Neuronal stem cell (in vitro differentiated cells): Measurements from ENCODE around the gene PROSER3.

ENCODE experiments used
- DNase-seq: peaks from one replicate; pipeline ENCODE4 v3.0.0-alpha.2; 2013; ENCODE audit warnings: low spot score
- H2AFZ ChIP-seq: one replicate; pipeline ENCODE4 v1.6.1; 2013; ENCODE audit warnings: mild to moderate bottlenecking, low read length, inconsistent platforms
- H2AK5ac ChIP-seq: 2 replicates; pipeline ENCODE4 v1.6.1; 2013; ENCODE audit warnings: low read depth, mild to moderate bottlenecking, inconsistent platforms, low read length, moderate library complexity, mixed read lengths
- H2BK120ac ChIP-seq: 2 replicates; pipeline ENCODE4 v1.6.1; 2013; ENCODE audit warnings: low read depth, mild to moderate bottlenecking, inconsistent platforms, low read length, moderate library complexity, mixed read lengths
- H2BK12ac ChIP-seq: one replicate; pipeline ENCODE4 v1.6.1; 2013; ENCODE audit warnings: low read length, inconsistent platforms
- H2BK15ac ChIP-seq: 2 replicates; pipeline ENCODE4 v1.6.1; 2013; ENCODE audit warnings: mild to moderate bottlenecking, low read length, inconsistent platforms, mixed read lengths
- H2BK5ac ChIP-seq: one replicate; pipeline ENCODE4 v1.6.1; 2013; ENCODE audit warnings: inconsistent platforms, mild to moderate bottlenecking, low read length, moderate library complexity
- H3K14ac ChIP-seq: one replicate; pipeline ENCODE4 v1.6.1; 2013; ENCODE audit warnings: low read length, inconsistent platforms
- H3K18ac ChIP-seq: 2 replicates; pipeline ENCODE4 v1.6.1; 2013; ENCODE audit warnings: low read length, inconsistent platforms
- H3K23ac ChIP-seq: 2 replicates; pipeline ENCODE4 v1.6.1; 2013; ENCODE audit warnings: low read depth, mild to moderate bottlenecking, mixed read lengths, low read length, inconsistent platforms; ENCODE audit not compliant: poor library complexity
- H3K27ac ChIP-seq: replicated peaks from 3 replicates; pipeline ENCODE4 v1.5.1; 2013; ENCODE audit warnings: low read length, inconsistent platforms
- H3K27me3 ChIP-seq, 3 experiments: 2 replicates each; pipeline ENCODE4 v1.6.1; 2013; ENCODE audit warnings: low read length in 3 of 3, mild to moderate bottlenecking in 2 of 3, inconsistent platforms in 1 of 3, low read depth in 1 of 3, mixed read lengths in 1 of 3, moderate library complexity in 1 of 3; ENCODE audit not compliant: control insufficient read depth in 3 of 3, insufficient read depth in 3 of 3
- H3K36me3 ChIP-seq, 2 donors: replicated peaks in 1 of 2; 2 replicates each; pipeline ENCODE4 v1.6.1; 2013; ENCODE audit warnings: low read length in 2 of 2; ENCODE audit not compliant: control insufficient read depth in 2 of 2, insufficient read depth in 2 of 2
- H3K4ac ChIP-seq: 2 replicates; pipeline ENCODE4 v1.6.1; 2013; ENCODE audit warnings: inconsistent platforms, mild to moderate bottlenecking, low read length, moderate library complexity
- H3K4me1 ChIP-seq, 2 donors: 1 replicate in 1 of 2; 2 replicates in 1 of 2; pipeline ENCODE4 v1.6.1; 2013; ENCODE audit warnings: low read length in 2 of 2, low read depth in 1 of 2; ENCODE audit not compliant: control insufficient read depth in 2 of 2, insufficient read depth in 1 of 2
- H3K4me2 ChIP-seq: one replicate; pipeline ENCODE4 v1.6.1; 2013; ENCODE audit warnings: mild to moderate bottlenecking, low read length, inconsistent platforms; ENCODE audit not compliant: insufficient read depth, poor library complexity, severe bottlenecking
- H3K4me3 ChIP-seq, 2 donors: 2 replicates each; pipeline ENCODE4 v1.5.1; 2013; ENCODE audit warnings: low read length in 2 of 2, mild to moderate bottlenecking in 2 of 2, inconsistent platforms in 1 of 2, moderate library complexity in 1 of 2
- H3K79me1 ChIP-seq: one replicate; pipeline ENCODE4 v1.6.1; 2013; ENCODE audit warnings: low read depth, mild to moderate bottlenecking, inconsistent platforms, low read length, moderate library complexity
- H3K9ac ChIP-seq: one replicate; pipeline ENCODE4 v1.6.1; 2013; ENCODE audit warnings: mild to moderate bottlenecking, low read depth, low read length, inconsistent platforms; ENCODE audit not compliant: poor library complexity
- H3K9me3 ChIP-seq, 2 donors: replicated peaks in 1 of 2; 2 replicates each; pipeline versions ENCODE3 to v1.6.1; 2013; ENCODE audit warnings: low read length in 2 of 2, mild to moderate bottlenecking in 2 of 2, inconsistent platforms in 1 of 2, low read depth in 1 of 2, mixed read lengths in 1 of 2, moderate library complexity in 1 of 2; ENCODE audit not compliant: control insufficient read depth in 2 of 2, insufficient read depth in 1 of 2
- H4K8ac ChIP-seq: one replicate; pipeline ENCODE4 v1.6.1; 2013; ENCODE audit warnings: low read depth, mild to moderate bottlenecking, inconsistent platforms, low read length, moderate library complexity
- H4K91ac ChIP-seq: one replicate; pipeline ENCODE4 v1.6.1; 2013; ENCODE audit warnings: low read length, low read depth, mild to moderate bottlenecking, inconsistent platforms; ENCODE audit not compliant: poor library complexity
- WGBS, 2 donors: extraction: QIAGEN DNeasy Blood & Tissue Kit; methylation state at CpG; one replicate each; pipeline ENCODE4 v1.1.7; 2013; ENCODE audit warnings: missing lambda C conversion rate in 2 of 2, mixed read lengths in 1 of 2; ENCODE audit not compliant: insufficient read length in 2 of 2, insufficient replicate concordance in 1 of 2; ENCODE audit errors: extremely low coverage in 2 of 2; 5-methylcytosine and 5-hydroxymethylcytosine counted together

The PROSER3 gene

DNA sequence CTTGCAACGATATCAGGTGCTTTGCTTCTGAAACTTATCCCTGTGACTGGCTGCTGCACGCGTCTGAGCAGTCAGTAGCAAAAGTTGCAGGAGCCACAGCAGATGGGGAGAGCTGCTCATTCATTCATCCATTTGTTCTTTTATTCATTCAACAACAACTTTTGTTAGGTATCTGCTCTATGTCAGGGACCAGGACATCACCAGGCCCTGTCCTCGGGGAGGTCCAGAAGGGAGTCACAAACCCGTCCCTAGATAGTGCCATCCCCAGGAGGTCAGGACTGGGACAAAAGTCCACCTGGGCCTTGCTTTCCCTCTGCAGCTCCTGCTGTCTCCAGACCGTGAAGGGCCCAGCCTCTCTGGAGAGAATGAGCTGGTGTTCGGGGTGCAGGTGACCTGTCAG lies 20.0 kb downstream of the PROSER3 start:
- no peak overlapping the region for H3K4ac ChIP-seq
- H2BK15ac ChIP-seq = no peak overlapping the region
- H3K4me2 ChIP-seq = no peak overlapping the region
- no peaks in the 10 kb centered on the region for H3K9me3 ChIP-seq
- no peak overlapping the region for H2AK5ac ChIP-seq
- H3K14ac ChIP-seq = no peak overlapping the region
- no peak overlapping the region for H2BK12ac ChIP-seq
- WGBS, 2 donors = no CpG with 5 or more reads among the region's 7 CpGs
- peak overlapping the region; percentile 50 for H3K9ac ChIP-seq
- H3K4me3 ChIP-seq = no peak overlapping the region
- H3K4me1 ChIP-seq = peaks cover 19 to 21% of the 10 kb centered on the region in 2 donors
- DNase-seq = no peak
- H4K8ac ChIP-seq = peak overlapping the region; percentile 45
- H3K79me1 ChIP-seq = peaks cover 2% of the 10 kb centered on the region
- H3K27ac ChIP-seq = no peak overlapping the region
- H3K18ac ChIP-seq = no peak overlapping the region
- no peak overlapping the region for H4K91ac ChIP-seq
- H2BK5ac ChIP-seq = no peak overlapping the region
- peak overlapping the region; percentile 48 for H3K23ac ChIP-seq
- H2AFZ ChIP-seq = no peak overlapping the region
- H2BK120ac ChIP-seq = no peak overlapping the region
- no peaks in the 10 kb centered on the region for H3K27me3 ChIP-seq
- H3K36me3 ChIP-seq = peaks cover 27 to 59% of the 10 kb centered on the region in 2 donors

DNA sequence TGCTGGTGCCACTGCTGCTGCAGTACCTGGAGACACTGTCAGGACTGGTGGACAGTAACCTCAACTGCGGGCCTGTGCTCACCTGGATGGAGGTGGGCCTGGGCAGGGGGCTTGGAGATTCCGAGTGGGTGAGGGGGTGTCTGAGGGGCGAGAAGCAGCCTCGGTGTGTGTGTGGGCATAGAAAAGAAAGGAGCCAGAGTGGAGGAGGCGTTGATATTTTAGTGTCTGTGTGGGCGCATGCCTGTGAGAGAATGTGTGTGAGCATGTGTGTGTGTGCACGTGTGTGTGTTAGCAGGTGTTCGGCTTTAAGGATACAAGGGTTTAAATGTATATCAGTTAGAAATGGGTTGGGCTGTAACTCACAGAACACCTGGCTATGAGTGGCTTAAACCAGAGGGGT lies 21.1 kb downstream of the PROSER3 start:
- H3K4ac ChIP-seq = no peak overlapping the region
- peak overlapping the region in 1 of 2 donors; percentile 12 for H3K4me3 ChIP-seq
- no peak overlapping the region for H3K4me2 ChIP-seq
- H4K91ac ChIP-seq = no peak overlapping the region
- no peak overlapping the region for H3K23ac ChIP-seq
- no peak overlapping the region for H2AFZ ChIP-seq
- no peak overlapping the region for H2AK5ac ChIP-seq
- H2BK5ac ChIP-seq = no peak overlapping the region
- peaks cover 28 to 68% of the 10 kb centered on the region in 2 donors for H3K36me3 ChIP-seq
- H2BK15ac ChIP-seq = no peak overlapping the region
- no peaks in the 10 kb centered on the region for H3K9me3 ChIP-seq
- no peak overlapping the region for H3K9ac ChIP-seq
- H3K14ac ChIP-seq = no peak overlapping the region
- no CpG with 5 or more reads among the region's 8 CpGs for WGBS, 2 donors
- no peak overlapping the region for H3K18ac ChIP-seq
- H2BK12ac ChIP-seq = no peak overlapping the region
- H3K79me1 ChIP-seq = peaks cover 2% of the 10 kb centered on the region
- H2BK120ac ChIP-seq = no peak overlapping the region
- no peak overlapping the region for H4K8ac ChIP-seq
- DNase-seq = no peak
- peaks cover 19 to 25% of the 10 kb centered on the region in 2 donors for H3K4me1 ChIP-seq
- H3K27ac ChIP-seq = no peak overlapping the region
- no peaks in the 10 kb centered on the region for H3K27me3 ChIP-seq

DNA sequence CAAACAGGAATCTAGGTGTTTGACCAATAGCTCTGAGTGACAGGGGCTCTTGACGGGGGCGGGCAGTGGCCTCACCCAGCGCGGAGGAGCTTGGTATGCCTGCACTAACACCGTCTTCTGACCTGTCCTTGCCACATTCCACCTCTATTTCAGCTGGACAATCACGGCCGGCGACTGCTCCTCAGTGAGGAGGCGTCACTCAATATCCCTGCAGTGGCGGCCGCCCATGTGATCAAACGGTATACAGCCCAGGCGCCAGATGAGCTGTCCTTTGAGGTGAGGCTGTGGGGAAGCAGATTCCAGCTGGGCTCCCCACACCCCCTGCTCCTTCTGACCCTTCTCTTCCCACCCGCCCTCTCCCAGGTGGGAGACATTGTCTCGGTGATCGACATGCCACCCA lies 22.1 kb downstream of the PROSER3 start:
- H3K18ac ChIP-seq = no peak overlapping the region
- no peak overlapping the region for H2BK15ac ChIP-seq
- DNase-seq = no peak
- H4K91ac ChIP-seq = no peak overlapping the region
- H3K4me3 ChIP-seq = no peak overlapping the region
- WGBS, 2 donors = no CpG with 5 or more reads among the region's 16 CpGs
- peak overlapping the region; percentile 41 for H2BK12ac ChIP-seq
- peaks cover 28 to 74% of the 10 kb centered on the region in 2 donors for H3K36me3 ChIP-seq
- peaks cover 13 to 27% of the 10 kb centered on the region in 2 donors for H3K4me1 ChIP-seq
- no peaks in the 10 kb centered on the region for H3K9me3 ChIP-seq
- no peak overlapping the region for H3K23ac ChIP-seq
- H3K27ac ChIP-seq = no peak overlapping the region
- H2AFZ ChIP-seq = no peak overlapping the region
- H2AK5ac ChIP-seq = no peak overlapping the region
- H2BK5ac ChIP-seq = no peak overlapping the region
- H3K79me1 ChIP-seq = peaks cover 2% of the 10 kb centered on the region
- H2BK120ac ChIP-seq = no peak overlapping the region
- H3K14ac ChIP-seq = no peak overlapping the region
- H3K9ac ChIP-seq = no peak overlapping the region
- no peak overlapping the region for H3K4me2 ChIP-seq
- H4K8ac ChIP-seq = no peak overlapping the region
- H3K4ac ChIP-seq = no peak overlapping the region
- no peaks in the 10 kb centered on the region for H3K27me3 ChIP-seq

DNA sequence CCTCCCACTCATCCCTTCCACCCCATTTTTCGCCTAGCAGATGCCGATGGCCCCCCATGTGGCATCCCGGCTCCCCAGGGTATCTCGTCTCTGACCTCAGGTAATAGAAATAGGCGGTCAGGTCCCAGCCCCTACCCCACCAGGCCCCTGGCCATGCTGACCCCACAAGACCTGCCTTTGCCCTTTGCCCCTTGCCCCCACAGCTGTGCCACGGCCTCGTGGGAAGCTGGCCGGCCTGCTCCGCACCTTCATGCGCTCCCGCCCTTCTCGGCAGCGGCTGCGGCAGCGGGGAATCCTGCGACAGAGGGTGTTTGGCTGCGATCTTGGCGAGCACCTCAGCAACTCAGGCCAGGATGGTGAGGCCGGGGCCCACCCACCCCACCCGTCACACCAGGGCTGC lies 22.7 kb downstream of the PROSER3 start:
- H3K27ac ChIP-seq = no peak overlapping the region
- peaks cover 2% of the 10 kb centered on the region for H3K79me1 ChIP-seq
- WGBS, 2 donors = no CpG with 5 or more reads among the region's 20 CpGs
- peaks cover 28 to 80% of the 10 kb centered on the region in 2 donors for H3K36me3 ChIP-seq
- H2BK15ac ChIP-seq = no peak overlapping the region
- H4K91ac ChIP-seq = no peak overlapping the region
- no peak overlapping the region for H2AFZ ChIP-seq
- no peak overlapping the region for H2BK120ac ChIP-seq
- H3K4me2 ChIP-seq = no peak overlapping the region
- no peaks in the 10 kb centered on the region for H3K27me3 ChIP-seq
- H3K4ac ChIP-seq = no peak overlapping the region
- H2AK5ac ChIP-seq = no peak overlapping the region
- no peak overlapping the region for H3K14ac ChIP-seq
- H2BK5ac ChIP-seq = no peak overlapping the region
- H3K4me1 ChIP-seq = peaks cover 13 to 27% of the 10 kb centered on the region in 2 donors
- no peak for DNase-seq
- H3K4me3 ChIP-seq = no peak overlapping the region
- no peaks in the 10 kb centered on the region for H3K9me3 ChIP-seq
- no peak overlapping the region for H3K9ac ChIP-seq
- H2BK12ac ChIP-seq = no peak overlapping the region
- no peak overlapping the region for H3K18ac ChIP-seq
- H4K8ac ChIP-seq = no peak overlapping the region
- no peak overlapping the region for H3K23ac ChIP-seq
